Measurements from ENCODE around the gene PHYKPL. TPM values are rescaled to one million over a fixed set of nuclear protein-coding genes. Genes with fewer than 3 reads are reported as not detected.
A peak's percentile ranks its signal among the peaks of the same experiment; 100 is the strongest.

Gene PHYKPL
- total and polyA plus RNA-seq, 8 donors = 71.9 to 155 (median 133) TPM

- Histone ChIP-seq H3K36me3 (peaks cover 0 to 92% of the 10 kb centered on the region in 2 donors), H3K27me3 (no peaks in the 10 kb centered on the region), H3K9me3 (no peaks in the 10 kb centered on the region), H3K4me3 (no peak overlapping the region), H3K27ac (no peak overlapping the region), H3K4me1 (peaks cover 24 to 52% of the 10 kb centered on the region in 2 donors)
- TF ChIP-seq, protein P1, sequence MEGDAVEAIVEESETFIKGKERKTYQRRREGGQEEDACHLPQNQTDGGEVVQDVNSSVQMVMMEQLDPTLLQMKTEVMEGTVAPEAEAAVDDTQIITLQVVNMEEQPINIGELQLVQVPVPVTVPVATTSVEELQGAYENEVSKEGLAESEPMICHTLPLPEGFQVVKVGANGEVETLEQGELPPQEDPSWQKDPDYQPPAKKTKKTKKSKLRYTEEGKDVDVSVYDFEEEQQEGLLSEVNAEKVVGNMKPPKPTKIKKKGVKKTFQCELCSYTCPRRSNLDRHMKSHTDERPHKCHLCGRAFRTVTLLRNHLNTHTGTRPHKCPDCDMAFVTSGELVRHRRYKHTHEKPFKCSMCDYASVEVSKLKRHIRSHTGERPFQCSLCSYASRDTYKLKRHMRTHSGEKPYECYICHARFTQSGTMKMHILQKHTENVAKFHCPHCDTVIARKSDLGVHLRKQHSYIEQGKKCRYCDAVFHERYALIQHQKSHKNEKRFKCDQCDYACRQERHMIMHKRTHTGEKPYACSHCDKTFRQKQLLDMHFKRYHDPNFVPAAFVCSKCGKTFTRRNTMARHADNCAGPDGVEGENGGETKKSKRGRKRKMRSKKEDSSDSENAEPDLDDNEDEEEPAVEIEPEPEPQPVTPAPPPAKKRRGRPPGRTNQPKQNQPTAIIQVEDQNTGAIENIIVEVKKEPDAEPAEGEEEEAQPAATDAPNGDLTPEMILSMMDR (IDR thresholded peaks at IDR 0.05) = no peak
- intact Hi-C loops (cut with DNase I) = no loop called here
- ATAC-seq = no peak
- no peak for DNase-seq
These were observed 22.5 kb downstream of the PHYKPL start for GRCh38 chr5:178210073-178210535.

GRCh38 chr5:178209334-178210072 is 23.1 kb downstream of the PHYKPL start:
- no peak overlapping the region for H3K4me3 ChIP-seq
- no peaks in the 10 kb centered on the region for H3K27me3 ChIP-seq
- H3K27ac ChIP-seq = no peak overlapping the region
- H3K9me3 ChIP-seq = no peaks in the 10 kb centered on the region
- ATAC-seq = no peak
- H3K4me1 ChIP-seq = peaks cover 24 to 46% of the 10 kb centered on the region in 2 donors
- intact Hi-C loops (cut with DNase I) = no loop called here
- peaks cover 0 to 86% of the 10 kb centered on the region in 2 donors for H3K36me3 ChIP-seq
- TF ChIP-seq, protein P1 (IDR thresholded peaks at IDR 0.05) = no peak
- DNase-seq = no peak

DNA sequence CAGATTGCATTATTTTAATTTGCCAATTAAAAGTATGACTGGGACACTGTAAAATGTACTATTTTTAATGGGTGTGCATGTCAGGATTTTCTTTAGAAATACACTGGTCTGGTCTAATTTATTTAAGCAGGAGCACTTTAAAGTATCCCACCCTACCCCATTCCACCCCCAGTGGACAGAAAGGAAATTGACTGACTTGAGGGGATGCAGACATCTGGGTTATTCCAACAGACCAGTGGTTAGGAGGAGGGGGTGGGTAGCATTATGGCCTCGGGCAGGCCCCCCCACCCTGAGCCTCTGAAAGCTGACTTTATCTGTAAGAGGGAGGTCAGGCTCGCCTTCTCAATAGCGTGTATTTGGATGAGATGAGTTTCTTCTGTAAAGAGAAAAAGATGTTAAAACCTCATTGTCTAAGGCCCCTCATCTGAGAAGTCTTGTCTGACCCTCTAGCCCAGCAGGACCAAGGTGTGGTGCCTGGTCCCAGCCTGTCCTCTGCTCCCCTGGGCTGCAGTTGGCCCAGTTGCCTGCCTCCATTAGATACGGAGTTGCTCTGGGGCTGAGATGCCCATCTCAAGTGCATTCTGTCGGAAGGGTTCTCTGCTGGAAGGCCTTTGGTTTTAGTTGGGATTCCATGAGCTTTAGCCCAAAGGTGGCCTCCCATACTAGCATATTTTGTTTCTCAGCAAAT is 23.9 kb downstream of the PHYKPL start:
- DNase-seq (no peak), ATAC-seq (no peak)
- H3K4me1 ChIP-seq = peaks cover 24 to 41% of the 10 kb centered on the region in 2 donors
- no peak overlapping the region for H3K4me3 ChIP-seq
- intact Hi-C loops (cut with DNase I) = no loop called here
- H3K27me3 ChIP-seq = no peaks in the 10 kb centered on the region
- no peaks in the 10 kb centered on the region for H3K9me3 ChIP-seq
- peaks cover 0 to 78% of the 10 kb centered on the region in 2 donors for H3K36me3 ChIP-seq
- TF ChIP-seq, protein P1 (IDR thresholded peaks at IDR 0.05) = no peak
- no peak overlapping the region for H3K27ac ChIP-seq

- Histone ChIP-seq H3K4me1 (peaks cover 24 to 41% of the 10 kb centered on the region in 2 donors), H3K27me3 (no peaks in the 10 kb centered on the region), H3K36me3 (peaks cover 0 to 70% of the 10 kb centered on the region in 2 donors), H3K27ac (peak overlapping the region in 1 of 2 donors; percentile 18), H3K9me3 (no peaks in the 10 kb centered on the region), H3K4me3 (no peak overlapping the region)
- intact Hi-C loops (cut with DNase I) = no loop called here
- DNase-seq (no peak), ATAC-seq (no peak)
- TF ChIP-seq, protein P1 (IDR thresholded peaks at IDR 0.05) = no peak
These were observed 24.7 kb downstream of the PHYKPL start for GRCh38 chr5:178207917-178208280.
